Activated CD4-positive, CD25-positive, alpha-beta regulatory T cell treated with anti-CD3 and anti-CD28 coated beads, Interleukin-2, amount 50 U/mL, for 24 hours (primary cell): ENCODE data around the gene GOLGA6C.
"Not testable (repeated sequence)": the region's sequence is repeated elsewhere in the genome, so short reads cannot be mapped to it uniquely, and the experiment has no call there.

Source experiments
- ATAC-seq, 2 donors: fragments of 150-1000 bp; cut with Tn5 transposase; one replicate each; pipeline ENCODE4 v1.10.0; 2021; ENCODE audit warnings: mild to moderate bottlenecking in 1 of 2, moderate library complexity in 1 of 2

GOLGA6C gene

GRCh38 chr15:75258034-75258433 is at the start of gene GOLGA6C:
Gene GOLGA6C (plus strand): TSS chr15:75258334. CDS start chr15:75258599, 265 bp downstream.
- ATAC-seq = not testable (repeated sequence)

- no peak for ATAC-seq
These were observed 49.4 kb upstream of the GOLGA6C start for GRCh38 chr15:75208501-75209288.

- ATAC-seq = no peak
These were observed 48.9 kb upstream of the GOLGA6C start for GRCh38 chr15:75209289-75209676.

- no peak for ATAC-seq
These were observed 47.3 kb upstream of the GOLGA6C start for GRCh38 chr15:75210811-75211230.

- ATAC-seq = no peak
These were observed 46.5 kb upstream of the GOLGA6C start for GRCh38 chr15:75211436-75212199.

GRCh38 chr15:75212200-75212858 is 45.8 kb upstream of the GOLGA6C start:
- ATAC-seq = no peak

GRCh38 chr15:75213212-75213767 is 44.8 kb upstream of the GOLGA6C start:
- no peak for ATAC-seq

- ATAC-seq = no peak
These were observed 44.3 kb upstream of the GOLGA6C start for GRCh38 chr15:75213768-75214221.

GRCh38 chr15:75214293-75215096 is 43.6 kb upstream of the GOLGA6C start:
- no peak for ATAC-seq

- ATAC-seq = no peak
These were observed 42.8 kb upstream of the GOLGA6C start for GRCh38 chr15:75215107-75216004.

GRCh38 chr15:75217012-75217411 is 41.1 kb upstream of the GOLGA6C start:
- ATAC-seq = no peak

- not testable (repeated sequence) for ATAC-seq
These were observed 40.6 kb upstream of the GOLGA6C start for GRCh38 chr15:75217574-75217973.

GRCh38 chr15:75219507-75219929 is 38.6 kb upstream of the GOLGA6C start:
- not testable (repeated sequence) for ATAC-seq

GRCh38 chr15:75223688-75224087 is 34.4 kb upstream of the GOLGA6C start:
- ATAC-seq = no peak

GRCh38 chr15:75224281-75224680 is 33.9 kb upstream of the GOLGA6C start:
- ATAC-seq = no peak

- not testable (repeated sequence) for ATAC-seq
These were observed 32.9 kb upstream of the GOLGA6C start for GRCh38 chr15:75225102-75225836.

- ATAC-seq = no peak
These were observed 32.0 kb upstream of the GOLGA6C start for GRCh38 chr15:75225951-75226732.

GRCh38 chr15:75227112-75227511 is 31.0 kb upstream of the GOLGA6C start:
- not testable (repeated sequence) for ATAC-seq

- no peak for ATAC-seq
These were observed 30.4 kb upstream of the GOLGA6C start for GRCh38 chr15:75227663-75228280.
